HepG2 (cell line): ENCODE measurements around the gene FLAD1. TPM values are rescaled to one million over a fixed set of nuclear protein-coding genes. Genes with fewer than 3 reads are reported as not detected.

Source experiments
- CCAR2 ChIP-seq: fragments of 200-400 bp; formaldehyde crosslinking; optimal IDR thresholded peaks from 2 replicates; pipeline ENCODE3; 2018; ENCODE audit warnings: low read depth, mild to moderate bottlenecking, low read length, moderate library complexity
- CTCF ChIP-seq: sonication (generic); formaldehyde crosslinking; IDR thresholded peaks from 2 replicates; pipeline ENCODE4 v1.5.0; 2020; ENCODE audit warnings: mild to moderate bottlenecking, missing genetic modification reagents, moderate library complexity
- ETS1 ChIP-seq: sonication (generic); formaldehyde crosslinking; IDR thresholded peaks from 2 replicates; pipeline ENCODE4 v1.4.0; 2020; ENCODE audit warnings: missing genetic modification reagents
- FOXP4 ChIP-seq: sonication (generic); formaldehyde crosslinking; IDR thresholded peaks from 2 replicates; pipeline ENCODE4 v1.4.0; 2020; ENCODE audit warnings: missing genetic modification reagents
- GATAD1 ChIP-seq: IDR thresholded peaks from 2 replicates; pipeline ENCODE4 v1.6.1; 2016; ENCODE audit warnings: missing genetic modification reagents, missing compliant biosample characterization
- GLI4 ChIP-seq: sonication (generic); formaldehyde crosslinking; IDR thresholded peaks from 2 replicates; pipeline ENCODE4 v1.5.1; 2020; ENCODE audit warnings: missing genetic modification reagents, mild to moderate bottlenecking, moderate library complexity, borderline replicate concordance
- KLF15 ChIP-seq: sonication (generic); formaldehyde crosslinking; IDR thresholded peaks from 2 replicates; pipeline ENCODE4 v1.8.1; 2023; ENCODE audit warnings: borderline replicate concordance, mild to moderate bottlenecking, inconsistent platforms, missing genetic modification reagents, mixed read lengths
- MED8 ChIP-seq: sonication (generic); formaldehyde crosslinking; IDR thresholded peaks from 2 replicates; pipeline ENCODE4 v1.8.1; 2023; ENCODE audit warnings: mild to moderate bottlenecking, missing genetic modification reagents; ENCODE audit not compliant: insufficient replicate concordance
- MIXL1 ChIP-seq: IDR thresholded peaks from 2 replicates; pipeline ENCODE4 v1.6.1; 2016
- PHB2 ChIP-seq: fragments of 450-650 bp; IDR thresholded peaks from 2 replicates; pipeline ENCODE4 v1.6.1; 2018; ENCODE audit not compliant: partially characterized antibody
- POLR2G ChIP-seq: fragments of 200-400 bp; formaldehyde crosslinking; IDR thresholded peaks from 2 replicates; pipeline ENCODE4 v1.6.1; 2018; ENCODE audit warnings: mild to moderate bottlenecking, low read depth, low read length, moderate library complexity
- SIN3B ChIP-seq: fragments of 150-350 bp; IDR thresholded peaks from 2 replicates; pipeline ENCODE4 v1.6.1; 2014; ENCODE audit warnings: low read length
- TCF7 ChIP-seq: sonication (generic); IDR thresholded peaks from 2 replicates; pipeline ENCODE4 v1.6.1; 2016; ENCODE audit warnings: antibody characterized with exemption, low read depth
- THAP8 ChIP-seq: sonication (generic); formaldehyde crosslinking; IDR thresholded peaks from 2 replicates; pipeline ENCODE4 v1.5.1; 2020; ENCODE audit warnings: missing genetic modification reagents, mild to moderate bottlenecking, borderline replicate concordance
- ZBTB14 ChIP-seq: sonication (generic); formaldehyde crosslinking; IDR thresholded peaks from 2 replicates; pipeline ENCODE4 v1.4.0; 2020; ENCODE audit warnings: missing genetic modification reagents
- ZBTB43 ChIP-seq: sonication (generic); formaldehyde crosslinking; conservative IDR thresholded peaks from 2 replicates; pipeline ENCODE4 v1.4.0; 2020; ENCODE audit warnings: missing genetic modification reagents
- ZNF205 ChIP-seq: IDR thresholded peaks from 2 replicates; pipeline ENCODE4 v1.6.1; 2018; ENCODE audit warnings: missing biosample characterization, missing genetic modification reagents
- ZNF260 ChIP-seq: sonication (generic); formaldehyde crosslinking; IDR thresholded peaks from 2 replicates; pipeline ENCODE4 v1.4.0; 2020; ENCODE audit warnings: missing genetic modification reagents, low read depth, mild to moderate bottlenecking, borderline replicate concordance
- ZNF362 ChIP-seq: sonication (generic); formaldehyde crosslinking; IDR thresholded peaks from 2 replicates; pipeline ENCODE4 v1.4.0; 2020; ENCODE audit warnings: missing genetic modification reagents, mild to moderate bottlenecking, borderline replicate concordance
- ZNF724P ChIP-seq: sonication (generic); formaldehyde crosslinking; IDR thresholded peaks from 2 replicates; pipeline ENCODE4 v1.8.0; 2022; ENCODE audit warnings: missing genetic modification reagents, borderline replicate concordance
- polyA plus RNA-seq, 8 experiments: library from polyadenylated mRNA; depleted of rRNA in 3 of 8; stranded (reverse) in 7 of 8; unstranded in 1 of 8; fragments of >200 nt; fragmentation: Illumina TruSeq in 4 of 8; extraction: Trizol in 4 of 8; gene quantifications; 2 replicates each; pipeline versions ENCODE4 v1.2.1 to v1.2.3, GENCODE V29; 2011 to 2016; ENCODE audit warnings: low read depth in 4 of 8, missing spikeins in 1 of 8, mixed read lengths in 1 of 8; ENCODE audit not compliant: insufficient read depth in 1 of 8
- total RNA-seq, 5 experiments: library from RNA; depleted of rRNA; stranded (reverse); fragments of >200 nt; fragmentation: Illumina TruSeq; extraction: Trizol; gene quantifications; 2 replicates each; pipeline ENCODE4 v1.2.3, GENCODE V29; 2016; ENCODE audit warnings: low read depth in 1 of 5

Gene FLAD1
- total and polyA plus RNA-seq, 2 of the 13 experiments (the other 11 are each of a cell fraction or from before 2014, with no cell fraction given): 25.9 to 32.8 TPM

- no peak for TF ChIP-seq ETS1
- TF ChIP-seq POLR2G: peak; percentile 76
- no peak for TF ChIP-seq ZNF724P (CRISPR knock-in tag)
- TF ChIP-seq SIN3B: no peak
- peak; percentile 74 for TF ChIP-seq MED8 (CRISPR knock-in tag)
- TF ChIP-seq PHB2: no peak
- no peak for TF ChIP-seq CCAR2
- no peak for TF ChIP-seq GLI4 (CRISPR knock-in tag)
- TF ChIP-seq ZNF260 (CRISPR knock-in tag): no peak
- TF ChIP-seq GATAD1 (CRISPR knock-in tag): peak; percentile 94
- TF ChIP-seq CTCF (CRISPR knock-in tag): no peak
- no peak for TF ChIP-seq KLF15 (CRISPR knock-in tag)
- TF ChIP-seq ZBTB43: peak; percentile 56; the same call in 1 of the 2 replicates
- peak; percentile 38; the same call in 1 of the 2 replicates for TF ChIP-seq ZNF205 (CRISPR knock-in tag)
- peak; percentile 51; the same call in 1 of the 2 replicates for TF ChIP-seq MIXL1 (CRISPR knock-in tag)
- no peak for TF ChIP-seq FOXP4 (CRISPR knock-in tag)
- TF ChIP-seq ZNF362 (CRISPR knock-in tag): no peak
- no peak for TF ChIP-seq TCF7
- TF ChIP-seq THAP8: no peak
- no peak for TF ChIP-seq ZBTB14 (CRISPR knock-in tag)
These were observed at the start of gene FLAD1 (continued) for GRCh38 chr1:154982897-154983648.
